ENCODE results near the gene CRELD2. TPM values are rescaled to one million over a fixed set of nuclear protein-coding genes. Genes with fewer than 3 reads are reported as not detected.

CRELD2 gene
- total RNA-seq, 6 experiments from 2014 or later: 26.0 to 56.4 (median 47.8) TPM

DNA sequence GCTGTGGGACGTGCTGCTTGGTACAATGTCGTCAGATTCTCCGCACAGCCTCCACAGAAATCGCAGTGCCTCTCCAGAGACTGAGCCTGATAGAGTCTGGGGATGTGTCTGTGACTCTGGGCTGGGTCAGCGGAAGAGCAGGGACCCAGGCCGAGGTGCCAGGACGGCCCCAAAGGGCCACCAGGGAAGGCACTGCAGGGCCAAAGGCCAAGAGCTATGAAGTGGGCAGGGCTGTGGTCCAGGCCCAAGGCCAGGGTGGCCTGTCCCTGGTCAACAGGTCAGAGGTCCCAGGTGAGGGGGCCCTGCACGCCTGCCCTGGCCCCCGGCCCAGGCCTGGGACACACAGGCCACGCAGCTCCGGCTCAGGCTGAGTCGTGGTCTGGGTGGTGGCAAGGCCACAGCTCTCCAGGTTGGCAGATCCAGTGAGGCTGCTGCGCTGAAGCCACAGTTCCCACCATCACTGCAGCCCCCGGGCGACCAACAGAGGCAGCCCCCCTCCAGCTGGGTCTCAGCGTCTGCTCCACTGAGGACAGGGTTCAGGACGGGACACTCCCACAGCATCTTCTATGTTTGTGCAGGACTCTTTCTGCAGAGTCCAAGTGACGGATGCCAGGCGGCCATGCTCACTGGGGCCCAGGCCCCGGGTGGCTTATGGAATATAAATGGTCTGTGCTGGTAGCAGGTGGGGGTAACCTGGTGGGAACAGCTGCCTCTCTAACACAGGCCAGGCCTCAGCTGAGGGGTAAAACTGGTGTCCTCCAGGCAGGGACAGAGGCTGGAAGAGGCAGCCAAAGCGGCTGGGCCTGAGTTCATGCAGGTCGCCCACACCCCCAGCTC, 37.4 kb downstream of the CRELD2 start:
- DNase-seq (peak; percentile 53 to 89 (median 82)), ATAC-seq (peak; percentile 1 to 42 (median 15))
- Histone ChIP-seq H3K36me3 (no peaks in the 10 kb centered on the region), H3K9me3 (no peaks in the 10 kb centered on the region), H3K4me1 (peaks cover 3 to 43% (median 31%) of the 10 kb centered on the region in 4 donors), H3K27me3 (no peaks in the 10 kb centered on the region), H3K27ac (peak overlapping the region in 2 of 3 donors; percentile 61 to 63), H3K4me3 (no peak overlapping the region)
- WGBS (ENCODE audit: insufficient coverage, low coverage, low lambda C conversion rate, missing lambda C conversion rate): no CpG with 5 or more reads among the region's 22 CpGs
- no peak for TF ChIP-seq POLR2A (IDR thresholded peaks at IDR 0.05)
- TF ChIP-seq, protein P1, sequence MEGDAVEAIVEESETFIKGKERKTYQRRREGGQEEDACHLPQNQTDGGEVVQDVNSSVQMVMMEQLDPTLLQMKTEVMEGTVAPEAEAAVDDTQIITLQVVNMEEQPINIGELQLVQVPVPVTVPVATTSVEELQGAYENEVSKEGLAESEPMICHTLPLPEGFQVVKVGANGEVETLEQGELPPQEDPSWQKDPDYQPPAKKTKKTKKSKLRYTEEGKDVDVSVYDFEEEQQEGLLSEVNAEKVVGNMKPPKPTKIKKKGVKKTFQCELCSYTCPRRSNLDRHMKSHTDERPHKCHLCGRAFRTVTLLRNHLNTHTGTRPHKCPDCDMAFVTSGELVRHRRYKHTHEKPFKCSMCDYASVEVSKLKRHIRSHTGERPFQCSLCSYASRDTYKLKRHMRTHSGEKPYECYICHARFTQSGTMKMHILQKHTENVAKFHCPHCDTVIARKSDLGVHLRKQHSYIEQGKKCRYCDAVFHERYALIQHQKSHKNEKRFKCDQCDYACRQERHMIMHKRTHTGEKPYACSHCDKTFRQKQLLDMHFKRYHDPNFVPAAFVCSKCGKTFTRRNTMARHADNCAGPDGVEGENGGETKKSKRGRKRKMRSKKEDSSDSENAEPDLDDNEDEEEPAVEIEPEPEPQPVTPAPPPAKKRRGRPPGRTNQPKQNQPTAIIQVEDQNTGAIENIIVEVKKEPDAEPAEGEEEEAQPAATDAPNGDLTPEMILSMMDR (IDR thresholded peaks at IDR 0.05): no peak
- intact Hi-C loops (cut with DNase I): no loop called here

DNA sequence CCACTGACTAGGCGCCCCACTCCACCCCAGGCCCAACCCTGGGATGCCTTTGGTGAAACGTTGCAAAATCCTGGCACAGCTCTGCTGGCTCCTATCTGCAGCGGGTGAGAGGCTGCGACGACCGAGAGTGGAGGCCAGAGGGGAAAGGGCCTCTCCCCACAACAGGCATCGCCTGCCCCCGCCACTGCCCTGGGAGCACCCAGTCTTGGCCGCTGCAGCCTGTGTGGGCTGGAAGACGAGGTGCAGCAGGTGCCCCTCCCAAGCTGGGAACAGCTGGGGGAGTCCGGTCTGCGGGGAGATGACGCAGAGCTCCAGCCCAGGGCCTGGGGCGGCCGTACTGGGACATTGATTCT, 38.0 kb downstream of the CRELD2 start:
- H3K9me3 ChIP-seq: no peaks in the 10 kb centered on the region
- WGBS (ENCODE audit: insufficient coverage, low coverage, low lambda C conversion rate, missing lambda C conversion rate): 0% methylated on average over 3 of the region's 15 CpGs
- H3K27me3 ChIP-seq: no peaks in the 10 kb centered on the region
- TF ChIP-seq, protein P1 (IDR thresholded peaks at IDR 0.05): no peak
- no peak for TF ChIP-seq POLR2A (IDR thresholded peaks at IDR 0.05)
- peak overlapping the region in 2 of 3 donors; percentile 21 to 61 for H3K27ac ChIP-seq
- DNase-seq (peak; percentile 47 to 89 (median 75)), ATAC-seq (peak in 1 of 4 donors; percentile 4)
- intact Hi-C loops (cut with DNase I): no loop called here
- H3K36me3 ChIP-seq: no peaks in the 10 kb centered on the region
- H3K4me1 ChIP-seq: peaks cover 3 to 43% (median 31%) of the 10 kb centered on the region in 4 donors
- H3K4me3 ChIP-seq: no peak overlapping the region

DNA sequence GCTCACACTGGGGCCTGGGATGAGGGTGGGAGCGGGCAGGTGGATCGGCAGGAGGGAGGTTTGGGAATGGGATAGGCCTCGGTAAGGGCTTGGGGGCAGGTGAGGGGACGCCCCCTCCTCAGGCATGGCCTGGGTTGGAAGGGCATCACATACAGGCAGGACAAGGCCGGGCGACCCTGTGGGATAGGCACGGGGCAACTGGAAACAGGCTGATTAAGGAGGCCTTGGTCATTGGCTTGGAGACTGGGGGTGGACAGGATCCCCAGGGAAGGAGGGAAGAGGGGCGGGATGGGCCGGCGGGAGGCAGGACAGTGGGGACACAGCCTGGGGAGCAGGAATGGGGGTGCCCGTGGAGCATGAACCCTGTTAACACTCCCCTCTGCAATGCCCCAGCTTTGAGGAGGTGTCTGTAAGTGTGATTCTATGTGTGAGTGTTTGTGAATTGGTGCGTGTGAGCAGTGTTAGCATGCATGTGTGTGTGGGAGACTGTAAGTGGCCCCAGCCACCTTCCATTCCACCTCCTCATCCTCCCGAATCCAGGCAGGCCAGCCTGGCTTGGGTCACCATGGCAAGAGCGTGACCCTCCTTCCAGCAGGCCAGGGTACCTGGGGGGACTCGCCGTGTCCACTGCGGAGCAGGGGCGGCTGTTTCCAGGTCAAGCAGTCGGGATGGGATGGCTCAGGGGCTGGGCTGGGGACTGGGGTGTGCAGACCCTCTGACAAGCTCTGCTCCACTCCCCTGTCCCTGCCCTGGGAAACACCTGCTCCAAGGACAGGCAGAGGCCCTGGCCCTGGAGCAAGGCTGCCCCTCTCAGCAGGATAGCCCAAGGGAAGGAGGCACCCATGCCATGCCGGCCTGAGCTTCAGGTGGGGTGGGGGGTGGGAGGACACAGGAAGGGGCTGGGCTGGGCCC, 38.7 kb downstream of the CRELD2 start:
- TF ChIP-seq POLR2A (IDR thresholded peaks at IDR 0.05): no peak
- TF ChIP-seq, protein P1 (IDR thresholded peaks at IDR 0.05): no peak
- H3K4me1 ChIP-seq: peaks cover 3 to 43% (median 31%) of the 10 kb centered on the region in 4 donors
- H3K27me3 ChIP-seq: no peaks in the 10 kb centered on the region
- no peak overlapping the region for H3K4me3 ChIP-seq
- no peak for ATAC-seq
- 91% methylated on average over 7 of the region's 20 CpGs for WGBS (ENCODE audit: insufficient coverage, low coverage, low lambda C conversion rate, missing lambda C conversion rate)
- intact Hi-C loops (cut with DNase I): no loop called here
- DNase-seq: peak in 2 of 3 donors; percentile 25 to 56
- H3K36me3 ChIP-seq: no peaks in the 10 kb centered on the region
- H3K9me3 ChIP-seq: no peaks in the 10 kb centered on the region
- peak overlapping the region in 1 of 3 donors; percentile 61 for H3K27ac ChIP-seq

DNA sequence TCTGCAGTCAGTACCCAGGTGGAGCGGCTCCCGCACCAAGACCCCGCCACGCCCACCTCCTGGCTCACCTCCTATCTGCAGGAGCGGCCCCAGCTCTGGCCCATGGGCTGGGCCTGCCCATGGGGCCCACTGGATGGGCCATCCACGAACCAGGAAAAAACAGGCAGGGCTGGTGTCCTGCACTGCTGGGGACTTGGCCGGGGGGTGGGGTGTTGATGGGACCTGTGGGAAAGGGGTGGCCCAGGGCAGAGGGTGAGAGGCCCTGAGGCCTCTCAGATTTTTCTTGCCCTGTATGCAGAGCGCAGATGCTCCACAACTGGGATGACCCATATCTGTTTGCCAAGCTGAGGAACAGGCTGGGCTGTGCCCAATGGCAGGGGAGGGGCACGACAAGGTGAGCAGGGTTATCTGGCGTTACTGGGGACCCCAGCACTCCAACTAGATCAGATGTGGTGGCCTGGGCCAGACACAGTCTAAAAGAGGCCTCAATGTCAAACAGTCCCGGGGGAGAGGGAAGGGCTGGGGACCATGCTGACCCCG, 39.5 kb downstream of the CRELD2 start:
- no peak for TF ChIP-seq POLR2A (IDR thresholded peaks at IDR 0.05)
- TF ChIP-seq, protein P1 (IDR thresholded peaks at IDR 0.05): no peak
- no peak overlapping the region for H3K27ac ChIP-seq
- H3K27me3 ChIP-seq: no peaks in the 10 kb centered on the region
- peaks cover 3 to 47% (median 33%) of the 10 kb centered on the region in 4 donors for H3K4me1 ChIP-seq
- no peak overlapping the region for H3K4me3 ChIP-seq
- DNase-seq (peak in 2 of 3 donors; percentile 21 to 49), ATAC-seq (no peak)
- intact Hi-C loops (cut with DNase I): no loop called here
- H3K9me3 ChIP-seq: no peaks in the 10 kb centered on the region
- WGBS (ENCODE audit: insufficient coverage, low coverage, low lambda C conversion rate, missing lambda C conversion rate): no CpG with 5 or more reads among the region's 12 CpGs
- peaks cover 0 to 4% (median 4%) of the 10 kb centered on the region in 4 donors for H3K36me3 ChIP-seq
